ENCODE measurements around the gene FAM13A.

DNA sequence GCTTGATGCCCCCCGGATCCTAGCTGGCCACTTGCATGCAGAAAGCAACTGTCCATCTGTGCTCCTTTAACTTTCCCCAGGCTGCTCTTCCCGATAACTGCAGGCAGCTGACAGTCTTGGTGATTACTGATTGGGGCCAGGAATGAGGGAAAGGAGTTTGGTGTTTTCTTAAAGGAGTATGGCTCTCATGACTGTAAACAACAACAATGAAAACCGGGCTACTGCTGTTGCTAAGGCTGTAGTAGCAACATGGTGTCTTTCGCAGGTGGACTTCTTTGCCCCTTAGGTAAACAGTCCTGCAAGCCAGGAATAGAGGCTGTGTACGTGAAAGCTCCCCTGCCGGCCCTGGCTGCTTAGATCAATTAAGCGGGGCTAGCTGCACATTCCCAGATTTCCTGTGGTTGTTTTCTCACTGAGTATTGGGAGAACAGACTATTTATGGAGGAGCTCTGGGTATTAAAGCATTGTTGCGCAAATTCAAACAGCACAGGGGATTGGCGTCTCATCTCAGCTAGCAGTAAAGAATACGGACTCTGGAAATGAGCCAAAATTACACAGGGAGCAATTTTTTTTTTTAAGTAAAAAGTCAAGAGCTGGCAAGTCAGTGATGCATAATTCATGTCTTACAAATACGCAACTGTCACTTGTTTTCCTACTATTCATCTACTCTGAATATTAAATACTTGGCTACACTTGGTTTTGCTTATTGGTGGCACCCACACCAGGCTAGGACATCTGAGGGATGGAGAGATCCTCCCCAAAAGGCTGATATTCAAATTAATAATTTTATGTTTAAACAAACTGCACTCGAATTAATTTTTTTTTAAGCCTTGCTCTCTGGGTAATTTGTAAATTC, 297.7 kb downstream of the FAM13A start:
- TF ChIP-seq, protein P1, sequence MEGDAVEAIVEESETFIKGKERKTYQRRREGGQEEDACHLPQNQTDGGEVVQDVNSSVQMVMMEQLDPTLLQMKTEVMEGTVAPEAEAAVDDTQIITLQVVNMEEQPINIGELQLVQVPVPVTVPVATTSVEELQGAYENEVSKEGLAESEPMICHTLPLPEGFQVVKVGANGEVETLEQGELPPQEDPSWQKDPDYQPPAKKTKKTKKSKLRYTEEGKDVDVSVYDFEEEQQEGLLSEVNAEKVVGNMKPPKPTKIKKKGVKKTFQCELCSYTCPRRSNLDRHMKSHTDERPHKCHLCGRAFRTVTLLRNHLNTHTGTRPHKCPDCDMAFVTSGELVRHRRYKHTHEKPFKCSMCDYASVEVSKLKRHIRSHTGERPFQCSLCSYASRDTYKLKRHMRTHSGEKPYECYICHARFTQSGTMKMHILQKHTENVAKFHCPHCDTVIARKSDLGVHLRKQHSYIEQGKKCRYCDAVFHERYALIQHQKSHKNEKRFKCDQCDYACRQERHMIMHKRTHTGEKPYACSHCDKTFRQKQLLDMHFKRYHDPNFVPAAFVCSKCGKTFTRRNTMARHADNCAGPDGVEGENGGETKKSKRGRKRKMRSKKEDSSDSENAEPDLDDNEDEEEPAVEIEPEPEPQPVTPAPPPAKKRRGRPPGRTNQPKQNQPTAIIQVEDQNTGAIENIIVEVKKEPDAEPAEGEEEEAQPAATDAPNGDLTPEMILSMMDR (IDR thresholded peaks at IDR 0.05), result no peak
- no peak for TF ChIP-seq TEAD4 (IDR thresholded peaks at IDR 0.05; ENCODE audit: borderline replicate concordance, insufficient read depth)
- TF ChIP-seq EP300 (IDR thresholded peaks at IDR 0.05; ENCODE audit: borderline replicate concordance in 1 of 2, low read depth in 1 of 2, low read length in 1 of 2), result no peak
- TF ChIP-seq, protein P2, sequence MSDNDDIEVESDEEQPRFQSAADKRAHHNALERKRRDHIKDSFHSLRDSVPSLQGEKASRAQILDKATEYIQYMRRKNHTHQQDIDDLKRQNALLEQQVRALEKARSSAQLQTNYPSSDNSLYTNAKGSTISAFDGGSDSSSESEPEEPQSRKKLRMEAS (IDR thresholded peaks at IDR 0.05; ENCODE audit: low read depth), result no peak
- peak; percentile 23; the same call in 1 of the 2 replicates for TF ChIP-seq NFIC (IDR thresholded peaks at IDR 0.05; ENCODE audit: borderline replicate concordance)
- no peak for TF ChIP-seq MXI1 (IDR thresholded peaks at IDR 0.05; ENCODE audit: low read depth, low read length)
- TF ChIP-seq REST (IDR thresholded peaks at IDR 0.05; ENCODE audit: low read depth, low read length), result no peak
- no peak for TF ChIP-seq JUND (IDR thresholded peaks at IDR 0.05)
- TF ChIP-seq POLR2AphosphoS5 (IDR thresholded peaks at IDR 0.05; ENCODE audit: low read depth, low read length), result no peak
- no peak for TF ChIP-seq EZH2phosphoT487 (IDR thresholded peaks at IDR 0.05; ENCODE audit: borderline replicate concordance, low read depth)
- no peak for TF ChIP-seq SIN3A (IDR thresholded peaks at IDR 0.05; ENCODE audit: borderline replicate concordance, low read depth, low read length)
- TF ChIP-seq NRF1 (IDR thresholded peaks at IDR 0.05; ENCODE audit: low read depth, low read length), result no peak
- TF ChIP-seq PBX3 (IDR thresholded peaks at IDR 0.05), result no peak
- no peak for TF ChIP-seq MEF2A (IDR thresholded peaks at IDR 0.05; ENCODE audit: borderline replicate concordance, low read depth)
